GM21526 (cell line): ENCODE measurements around the gene SLC2A4RG.
"Not testable (repeated sequence)": the region's sequence is repeated elsewhere in the genome, so short reads cannot be mapped to it uniquely, and the experiment has no call there.

Experiments used
- ATAC-seq: cut with Tn5 transposase; IDR thresholded peaks from one replicate; pipeline ENCODE4 v1.9.1; 2021; ENCODE audit warnings: moderate library complexity; ENCODE audit not compliant: unreplicated experiment, low FRiP score

The SLC2A4RG gene

GRCh38 chr20:63711085-63711645 is 28.4 kb upstream of the SLC2A4RG start:
- ATAC-seq = no peak

GRCh38 chr20:63712191-63712590 is 27.4 kb upstream of the SLC2A4RG start:
- ATAC-seq = no peak

- ATAC-seq = no peak
Measured at GRCh38 chr20:63714858-63715257, 24.7 kb upstream of the SLC2A4RG start.

- ATAC-seq = no peak
Measured at GRCh38 chr20:63718996-63719395, 20.6 kb upstream of the SLC2A4RG start.

GRCh38 chr20:63722967-63723622 is 16.5 kb upstream of the SLC2A4RG start:
- ATAC-seq = not testable (repeated sequence)

- not testable (repeated sequence) for ATAC-seq
Measured at GRCh38 chr20:63730189-63730733, 9.3 kb upstream of the SLC2A4RG start.

- no peak for ATAC-seq
Measured at GRCh38 chr20:63731410-63731809, 8.2 kb upstream of the SLC2A4RG start.

- ATAC-seq = no peak
Measured at GRCh38 chr20:63732118-63733095, 7.2 kb upstream of the SLC2A4RG start.

GRCh38 chr20:63733117-63733516 is 6.5 kb upstream of the SLC2A4RG start:
- ATAC-seq = no peak

GRCh38 chr20:63733579-63734081 is 5.9 kb upstream of the SLC2A4RG start:
- no peak for ATAC-seq

- no peak for ATAC-seq
Measured at GRCh38 chr20:63734111-63734945, 5.2 kb upstream of the SLC2A4RG start.

- no peak for ATAC-seq
Measured at GRCh38 chr20:63734946-63735858, 4.4 kb upstream of the SLC2A4RG start.

GRCh38 chr20:63735859-63736718 is 3.5 kb upstream of the SLC2A4RG start, which contains the start of gene LIME1:
Gene LIME1 (plus strand): TSS chr20:63736664. CDS start chr20:63737550, 886 bp downstream.
- no peak for ATAC-seq

GRCh38 chr20:63736893-63737694 is 2.5 kb upstream of the SLC2A4RG start:
- ATAC-seq = no peak

- no peak for ATAC-seq
Measured at GRCh38 chr20:63737695-63737944, 2.0 kb upstream of the SLC2A4RG start.

GRCh38 chr20:63737945-63738686 is 1.5 kb upstream of the SLC2A4RG start:
- no peak for ATAC-seq

- no peak for ATAC-seq
Measured at GRCh38 chr20:63738687-63739129, 868 bp upstream of the SLC2A4RG start.
